Muscle layer of colon (tissue), 2 donors: ENCODE data around the gene MEF2D.
A peak's percentile ranks its signal among the peaks of the same experiment; 100 is the strongest.

Source experiments
- H3K27ac ChIP-seq: one replicate; pipeline ENCODE4 v1.7.0; 2013; ENCODE audit warnings: low read depth, mild to moderate bottlenecking, low read length, moderate library complexity
- H3K27me3 ChIP-seq, 2 donors: one replicate each; pipeline ENCODE4 v1.7.0; 2013; ENCODE audit warnings: low read length in 2 of 2, mild to moderate bottlenecking in 2 of 2; ENCODE audit not compliant: insufficient read depth in 2 of 2, control insufficient read depth in 1 of 2
- H3K36me3 ChIP-seq: one replicate; pipeline ENCODE4 v1.7.0; 2013; ENCODE audit warnings: mild to moderate bottlenecking, low read length; ENCODE audit not compliant: insufficient read depth
- H3K4me1 ChIP-seq: one replicate; pipeline ENCODE4 v1.7.0; 2013; ENCODE audit warnings: mild to moderate bottlenecking, low read length; ENCODE audit not compliant: insufficient read depth
- H3K4me3 ChIP-seq, 2 donors: one replicate each; pipeline ENCODE4 v1.7.0; 2013; ENCODE audit warnings: low read length in 2 of 2, low read depth in 1 of 2, mild to moderate bottlenecking in 1 of 2, moderate library complexity in 1 of 2
- H3K9ac ChIP-seq: one replicate; pipeline ENCODE4 v1.7.0; 2013; ENCODE audit warnings: low read length
- H3K9me3 ChIP-seq: one replicate; pipeline ENCODE4 v1.7.0; 2013; ENCODE audit warnings: mild to moderate bottlenecking, low read length
- donor health status: abdominal sarcoma.
- donor health status: Adenocarcinoma of cecum.

MEF2D gene

GRCh38 chr1:156427957-156428356 is 72.6 kb downstream of the MEF2D start:
- Histone ChIP-seq H3K27me3 (peaks cover 51 to 54% of the 10 kb centered on the region in 2 donors), H3K4me1 (no peaks in the 10 kb centered on the region), H3K9me3 (peaks cover 2% of the 10 kb centered on the region), H3K36me3 (no peaks in the 10 kb centered on the region), H3K27ac (no peak overlapping the region), H3K9ac (no peak overlapping the region), H3K4me3 (no peak overlapping the region)

- peaks cover 11% of the 10 kb centered on the region for H3K4me1 ChIP-seq
- no peak overlapping the region for H3K27ac ChIP-seq
- no peak overlapping the region for H3K9ac ChIP-seq
- H3K27me3 ChIP-seq, result peaks cover 53 to 56% of the 10 kb centered on the region in 2 donors
- no peaks in the 10 kb centered on the region for H3K9me3 ChIP-seq
- no peak overlapping the region for H3K4me3 ChIP-seq
- no peaks in the 10 kb centered on the region for H3K36me3 ChIP-seq
Observed at GRCh38 chr1:156425943-156426342, 74.6 kb downstream of the MEF2D start.

- Histone ChIP-seq H3K9ac (no peak overlapping the region), H3K4me1 (peaks cover 21% of the 10 kb centered on the region), H3K27me3 (peaks cover 54 to 56% of the 10 kb centered on the region in 2 donors), H3K9me3 (no peaks in the 10 kb centered on the region), H3K36me3 (no peaks in the 10 kb centered on the region), H3K4me3 (no peak overlapping the region), H3K27ac (no peak overlapping the region)
Observed at GRCh38 chr1:156424806-156425432, 75.7 kb downstream of the MEF2D start.

GRCh38 chr1:156423422-156424352 is 76.9 kb downstream of the MEF2D start:
- H3K4me1 ChIP-seq, result peaks cover 23% of the 10 kb centered on the region
- H3K4me3 ChIP-seq, result no peak overlapping the region
- H3K36me3 ChIP-seq, result no peaks in the 10 kb centered on the region
- H3K9ac ChIP-seq, result no peak overlapping the region
- H3K27ac ChIP-seq, result no peak overlapping the region
- H3K9me3 ChIP-seq, result no peaks in the 10 kb centered on the region
- H3K27me3 ChIP-seq, result peaks cover 54 to 58% of the 10 kb centered on the region in 2 donors

GRCh38 chr1:156422602-156423091 is 77.9 kb downstream of the MEF2D start:
- Histone ChIP-seq H3K9ac (no peak overlapping the region), H3K36me3 (no peaks in the 10 kb centered on the region), H3K4me1 (peaks cover 23% of the 10 kb centered on the region), H3K27ac (no peak overlapping the region), H3K4me3 (no peak overlapping the region), H3K27me3 (peaks cover 53 to 63% of the 10 kb centered on the region in 2 donors), H3K9me3 (no peaks in the 10 kb centered on the region)

- Histone ChIP-seq H3K27ac (no peak overlapping the region), H3K4me1 (peaks cover 23% of the 10 kb centered on the region), H3K27me3 (peaks cover 56 to 69% of the 10 kb centered on the region in 2 donors), H3K4me3 (peak overlapping the region; percentile 14 to 22), H3K9me3 (no peaks in the 10 kb centered on the region), H3K9ac (no peak overlapping the region), H3K36me3 (no peaks in the 10 kb centered on the region)
Observed at GRCh38 chr1:156421939-156422601, 78.5 kb downstream of the MEF2D start.

- no peaks in the 10 kb centered on the region for H3K36me3 ChIP-seq
- peak overlapping the region; percentile 14 to 22 for H3K4me3 ChIP-seq
- H3K9me3 ChIP-seq, result no peaks in the 10 kb centered on the region
- H3K27me3 ChIP-seq, result peaks cover 57 to 75% of the 10 kb centered on the region in 2 donors
- H3K27ac ChIP-seq, result no peak overlapping the region
- peaks cover 23% of the 10 kb centered on the region for H3K4me1 ChIP-seq
- no peak overlapping the region for H3K9ac ChIP-seq
Observed at GRCh38 chr1:156421062-156421938, 79.3 kb downstream of the MEF2D start.

GRCh38 chr1:156420205-156421061 is 80.1 kb downstream of the MEF2D start:
- Histone ChIP-seq H3K36me3 (no peaks in the 10 kb centered on the region), H3K4me3 (peak overlapping the region; percentile 2 to 38), H3K9ac (no peak overlapping the region), H3K9me3 (no peaks in the 10 kb centered on the region), H3K27me3 (peaks cover 66 to 80% of the 10 kb centered on the region in 2 donors), H3K27ac (no peak overlapping the region), H3K4me1 (peaks cover 23% of the 10 kb centered on the region)

- Histone ChIP-seq H3K9ac (no peak overlapping the region), H3K27ac (no peak overlapping the region), H3K4me3 (peak overlapping the region in 1 of 2 donors; percentile 38), H3K9me3 (no peaks in the 10 kb centered on the region), H3K36me3 (no peaks in the 10 kb centered on the region), H3K27me3 (peaks cover 72 to 84% of the 10 kb centered on the region in 2 donors), H3K4me1 (peaks cover 23% of the 10 kb centered on the region)
Observed at GRCh38 chr1:156419854-156420204, 80.7 kb downstream of the MEF2D start.

- Histone ChIP-seq H3K9me3 (no peaks in the 10 kb centered on the region), H3K27me3 (peaks cover 78 to 93% of the 10 kb centered on the region in 2 donors), H3K4me3 (no peak overlapping the region), H3K27ac (no peak overlapping the region), H3K4me1 (peaks cover 23% of the 10 kb centered on the region), H3K36me3 (no peaks in the 10 kb centered on the region), H3K9ac (no peak overlapping the region)
Observed at GRCh38 chr1:156418416-156419070, 82.0 kb downstream of the MEF2D start.
